Astrocyte (in vitro differentiated cells and primary cell): Measurements from ENCODE around the gene DCDC1.

ENCODE experiments used
- CTCF ChIP-seq: IDR thresholded peaks from 2 replicates; pipeline ENCODE4 v1.5.1; 2011; ENCODE audit warnings: low read depth, mild to moderate bottlenecking, inconsistent platforms, low read length, moderate library complexity; ENCODE audit not compliant: insufficient read depth
- EZH2 ChIP-seq: IDR thresholded peaks from 2 replicates; pipeline ENCODE4 v1.6.1; 2012; ENCODE audit warnings: mild to moderate bottlenecking, low read length, inconsistent platforms; ENCODE audit not compliant: insufficient read depth

- TF ChIP-seq CTCF (no peak), EZH2 (no peak)
These were observed 431.4 kb downstream of the DCDC1 start for GRCh38 chr11:30938171-30938570.
